Parathyroid adenoma (tissue), 2 donors: Measurements from ENCODE around the gene SS18.

Experiments used
- H2AFZ ChIP-seq: fragments of 300-600 bp; sonication (generic); one replicate; pipeline ENCODE4 v1.7.0; 2017; ENCODE audit warnings: antibody characterized with exemption, mild to moderate bottlenecking
- H3K27ac ChIP-seq: fragments of 300-600 bp; sonication (generic); one replicate; pipeline ENCODE4 v1.7.0; 2017
- H3K27me3 ChIP-seq: fragments of 300-600 bp; sonication (generic); one replicate; pipeline ENCODE4 v1.7.0; 2017; ENCODE audit warnings: low read length; ENCODE audit not compliant: control insufficient read depth, insufficient read depth
- H3K36me3 ChIP-seq: fragments of 300-600 bp; sonication (generic); one replicate; pipeline ENCODE4 v1.7.0; 2017; ENCODE audit warnings: low read length; ENCODE audit not compliant: control insufficient read depth, insufficient read depth
- H3K4me1 ChIP-seq: fragments of 300-600 bp; sonication (generic); one replicate; pipeline ENCODE4 v1.7.0; 2017; ENCODE audit warnings: control low read depth
- H3K4me2 ChIP-seq: fragments of 300-600 bp; sonication (generic); one replicate; pipeline ENCODE4 v1.7.0; 2017; ENCODE audit warnings: low read length
- H3K4me3 ChIP-seq: fragments of 300-600 bp; sonication (generic); one replicate; pipeline ENCODE4 v1.7.0; 2017; ENCODE audit warnings: low read depth, low read length
- H3K79me2 ChIP-seq: fragments of 300-600 bp; sonication (generic); one replicate; pipeline ENCODE4 v1.7.0; 2017; ENCODE audit warnings: control low read depth
- H3K9ac ChIP-seq: fragments of 300-600 bp; sonication (generic); one replicate; pipeline ENCODE4 v1.7.0; 2017; ENCODE audit warnings: mild to moderate bottlenecking
- H3K9me3 ChIP-seq: fragments of 300-600 bp; sonication (generic); one replicate; pipeline ENCODE4 v1.7.0; 2017; ENCODE audit warnings: low read length; ENCODE audit not compliant: control insufficient read depth
- CTCF ChIP-seq: fragments of 300-600 bp; sonication (generic); IDR thresholded peaks from one replicate; pipeline ENCODE4 v1.7.0; 2017; ENCODE audit warnings: antibody characterized with exemption, mild to moderate bottlenecking
- donor health status: primary hyperparathyroidism.

Gene SS18

GRCh38 chr18:26089293-26090129 lies 902 bp downstream of the SS18 start:
- Histone ChIP-seq H3K27me3 (no peaks in the 10 kb centered on the region), H3K36me3 (no peaks in the 10 kb centered on the region), H3K4me1 (no peaks in the 10 kb centered on the region), H3K4me3 (peak overlapping the region; percentile 99), H3K4me2 (peak overlapping the region; percentile 83), H3K9me3 (no peaks in the 10 kb centered on the region), H3K9ac (no peak overlapping the region), H2AFZ (peak overlapping the region; percentile 95), H3K27ac (peak overlapping the region; percentile 97), H3K79me2 (peaks cover 12% of the 10 kb centered on the region)
- TF ChIP-seq CTCF = no peak

GRCh38 chr18:26088487-26088886 lies 1.9 kb downstream of the SS18 start:
- no peaks in the 10 kb centered on the region for H3K4me1 ChIP-seq
- H2AFZ ChIP-seq = no peak overlapping the region
- H3K4me2 ChIP-seq = peak overlapping the region; percentile 31
- no peaks in the 10 kb centered on the region for H3K9me3 ChIP-seq
- no peaks in the 10 kb centered on the region for H3K27me3 ChIP-seq
- no peak overlapping the region for H3K4me3 ChIP-seq
- no peak overlapping the region for H3K9ac ChIP-seq
- H3K36me3 ChIP-seq = no peaks in the 10 kb centered on the region
- TF ChIP-seq CTCF = no peak
- H3K27ac ChIP-seq = no peak overlapping the region
- peaks cover 12% of the 10 kb centered on the region for H3K79me2 ChIP-seq

- H3K27ac ChIP-seq = no peak overlapping the region
- peaks cover 15% of the 10 kb centered on the region for H3K79me2 ChIP-seq
- no peak overlapping the region for H3K4me2 ChIP-seq
- H3K4me3 ChIP-seq = no peak overlapping the region
- H3K9ac ChIP-seq = no peak overlapping the region
- H3K36me3 ChIP-seq = no peaks in the 10 kb centered on the region
- TF ChIP-seq CTCF = no peak
- no peaks in the 10 kb centered on the region for H3K9me3 ChIP-seq
- no peaks in the 10 kb centered on the region for H3K4me1 ChIP-seq
- H3K27me3 ChIP-seq = no peaks in the 10 kb centered on the region
- no peak overlapping the region for H2AFZ ChIP-seq
Measured at GRCh38 chr18:26086959-26087358, 3.5 kb downstream of the SS18 start.

- TF ChIP-seq CTCF = no peak
- Histone ChIP-seq H3K9me3 (no peaks in the 10 kb centered on the region), H3K4me1 (no peaks in the 10 kb centered on the region), H3K4me2 (no peak overlapping the region), H3K27me3 (no peaks in the 10 kb centered on the region), H2AFZ (no peak overlapping the region), H3K9ac (no peak overlapping the region), H3K27ac (no peak overlapping the region), H3K79me2 (peaks cover 22% of the 10 kb centered on the region), H3K4me3 (no peak overlapping the region), H3K36me3 (no peaks in the 10 kb centered on the region)
Measured at GRCh38 chr18:26085056-26085455, 5.4 kb downstream of the SS18 start.

- H3K9me3 ChIP-seq = no peaks in the 10 kb centered on the region
- TF ChIP-seq CTCF = no peak
- H3K27me3 ChIP-seq = no peaks in the 10 kb centered on the region
- H3K4me2 ChIP-seq = no peak overlapping the region
- H3K79me2 ChIP-seq = peaks cover 20% of the 10 kb centered on the region
- H3K9ac ChIP-seq = no peak overlapping the region
- no peak overlapping the region for H2AFZ ChIP-seq
- H3K4me3 ChIP-seq = no peak overlapping the region
- no peaks in the 10 kb centered on the region for H3K36me3 ChIP-seq
- no peak overlapping the region for H3K27ac ChIP-seq
- no peaks in the 10 kb centered on the region for H3K4me1 ChIP-seq
Measured at GRCh38 chr18:26083099-26083498, 7.3 kb downstream of the SS18 start.
